GM19043 (cell line): ENCODE measurements around the gene CARD9.
"Not testable (repeated sequence)": the region's sequence is repeated elsewhere in the genome, so short reads cannot be mapped to it uniquely, and the experiment has no call there.

Source experiments
- ATAC-seq: cut with Tn5 transposase; IDR thresholded peaks from one replicate; pipeline ENCODE4 v1.9.1; 2021; ENCODE audit warnings: low read depth; ENCODE audit not compliant: unreplicated experiment

Gene CARD9, protein sequence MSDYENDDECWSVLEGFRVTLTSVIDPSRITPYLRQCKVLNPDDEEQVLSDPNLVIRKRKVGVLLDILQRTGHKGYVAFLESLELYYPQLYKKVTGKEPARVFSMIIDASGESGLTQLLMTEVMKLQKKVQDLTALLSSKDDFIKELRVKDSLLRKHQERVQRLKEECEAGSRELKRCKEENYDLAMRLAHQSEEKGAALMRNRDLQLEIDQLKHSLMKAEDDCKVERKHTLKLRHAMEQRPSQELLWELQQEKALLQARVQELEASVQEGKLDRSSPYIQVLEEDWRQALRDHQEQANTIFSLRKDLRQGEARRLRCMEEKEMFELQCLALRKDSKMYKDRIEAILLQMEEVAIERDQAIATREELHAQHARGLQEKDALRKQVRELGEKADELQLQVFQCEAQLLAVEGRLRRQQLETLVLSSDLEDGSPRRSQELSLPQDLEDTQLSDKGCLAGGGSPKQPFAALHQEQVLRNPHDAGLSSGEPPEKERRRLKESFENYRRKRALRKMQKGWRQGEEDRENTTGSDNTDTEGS

GRCh38 chr9:136373300-136374182 is at the start of gene CARD9:
Gene CARD9, minus strand, starts transcription at chr9:136373669. Its CDS starts 1,591 bp downstream, at chr9:136372078.
- ATAC-seq, result peak; percentile 55

DNA sequence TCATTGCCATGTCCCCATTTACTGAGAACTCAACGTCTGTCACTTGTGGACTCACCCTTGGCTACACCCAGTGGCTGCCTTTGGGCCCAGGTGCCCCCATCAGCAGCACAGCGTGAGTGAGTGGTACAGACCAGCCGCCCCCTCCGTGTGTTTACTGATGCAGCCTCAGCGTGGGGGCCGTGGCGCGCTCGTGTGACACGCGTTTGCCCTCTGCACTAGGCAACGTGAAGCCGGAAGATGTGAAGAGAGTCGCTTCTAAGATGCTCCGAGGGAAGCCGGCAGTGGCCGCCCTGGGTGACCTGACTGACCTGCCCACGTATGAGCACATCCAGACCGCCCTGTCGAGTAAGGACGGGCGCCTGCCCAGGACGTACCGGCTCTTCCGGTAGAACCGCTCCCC is 49.4 kb upstream of the CARD9 start:
- no peak for ATAC-seq

- ATAC-seq, result no peak
These were observed 48.3 kb upstream of the CARD9 start for GRCh38 chr9:136421791-136422190.

GRCh38 chr9:136419092-136419420 is 45.6 kb upstream of the CARD9 start:
- ATAC-seq, result no peak

- no peak for ATAC-seq
These were observed 45.0 kb upstream of the CARD9 start for GRCh38 chr9:136418182-136419091.

- no peak for ATAC-seq
These were observed 43.4 kb upstream of the CARD9 start for GRCh38 chr9:136416914-136417313.

DNA sequence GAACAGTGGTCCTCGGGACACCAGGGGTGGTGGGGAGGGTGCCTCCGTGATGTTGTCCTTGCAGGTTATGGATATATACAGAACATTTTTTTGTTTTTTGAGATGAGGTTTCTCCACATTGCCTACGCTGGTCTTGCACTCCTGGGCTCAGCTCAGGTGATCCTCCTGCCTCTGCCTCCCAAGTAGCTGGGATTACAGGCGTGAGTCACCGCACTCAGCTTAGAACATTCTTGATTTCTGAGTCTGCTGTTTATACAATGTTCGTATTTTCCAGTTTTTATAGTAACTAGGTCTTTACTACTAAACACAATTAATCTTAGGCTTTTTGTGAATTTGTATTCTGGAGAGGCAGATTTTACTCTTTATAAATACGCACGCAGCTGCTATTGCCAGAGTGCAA is 43.0 kb upstream of the CARD9 start:
- no peak for ATAC-seq

DNA sequence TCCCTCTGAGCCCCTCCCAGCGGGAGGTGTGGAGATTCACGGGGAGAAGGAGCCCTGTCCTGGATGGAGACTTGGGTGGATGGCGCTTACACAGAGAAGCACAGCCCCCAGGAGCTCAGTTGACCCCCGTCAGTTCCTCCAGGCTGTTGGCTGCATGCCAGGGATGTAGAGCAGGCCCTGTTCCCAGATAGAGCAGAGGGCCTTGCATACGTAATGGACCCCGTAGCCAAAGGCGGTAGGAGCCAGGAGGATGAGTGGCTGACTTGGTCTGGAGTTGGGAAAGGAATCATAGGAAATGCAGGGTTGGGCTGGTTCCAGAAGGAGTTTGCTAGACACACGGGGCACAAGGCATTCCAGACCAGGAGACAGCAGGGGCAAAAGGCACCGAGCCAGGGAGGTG is 39.5 kb upstream of the CARD9 start:
- no peak for ATAC-seq

DNA sequence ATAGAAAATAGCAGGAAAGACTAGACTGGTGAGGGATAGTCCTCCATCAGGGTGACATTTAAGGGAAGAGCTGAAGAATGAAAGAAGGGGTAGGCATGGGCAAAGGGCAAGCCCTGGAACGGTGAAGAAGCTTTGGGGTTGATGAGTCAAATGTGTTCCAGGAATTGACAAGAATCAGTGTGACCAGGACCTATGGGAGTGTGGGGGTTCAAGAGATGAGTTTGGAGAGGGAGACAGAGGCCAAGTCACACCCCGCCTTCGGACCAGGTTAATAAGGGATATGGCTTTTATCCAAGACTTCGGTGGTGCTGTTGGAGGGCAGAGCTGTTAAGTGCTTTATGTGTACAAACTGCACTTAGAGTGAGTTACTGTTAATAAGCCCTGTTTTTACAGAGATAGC is 37.9 kb upstream of the CARD9 start:
- ATAC-seq, result no peak

DNA sequence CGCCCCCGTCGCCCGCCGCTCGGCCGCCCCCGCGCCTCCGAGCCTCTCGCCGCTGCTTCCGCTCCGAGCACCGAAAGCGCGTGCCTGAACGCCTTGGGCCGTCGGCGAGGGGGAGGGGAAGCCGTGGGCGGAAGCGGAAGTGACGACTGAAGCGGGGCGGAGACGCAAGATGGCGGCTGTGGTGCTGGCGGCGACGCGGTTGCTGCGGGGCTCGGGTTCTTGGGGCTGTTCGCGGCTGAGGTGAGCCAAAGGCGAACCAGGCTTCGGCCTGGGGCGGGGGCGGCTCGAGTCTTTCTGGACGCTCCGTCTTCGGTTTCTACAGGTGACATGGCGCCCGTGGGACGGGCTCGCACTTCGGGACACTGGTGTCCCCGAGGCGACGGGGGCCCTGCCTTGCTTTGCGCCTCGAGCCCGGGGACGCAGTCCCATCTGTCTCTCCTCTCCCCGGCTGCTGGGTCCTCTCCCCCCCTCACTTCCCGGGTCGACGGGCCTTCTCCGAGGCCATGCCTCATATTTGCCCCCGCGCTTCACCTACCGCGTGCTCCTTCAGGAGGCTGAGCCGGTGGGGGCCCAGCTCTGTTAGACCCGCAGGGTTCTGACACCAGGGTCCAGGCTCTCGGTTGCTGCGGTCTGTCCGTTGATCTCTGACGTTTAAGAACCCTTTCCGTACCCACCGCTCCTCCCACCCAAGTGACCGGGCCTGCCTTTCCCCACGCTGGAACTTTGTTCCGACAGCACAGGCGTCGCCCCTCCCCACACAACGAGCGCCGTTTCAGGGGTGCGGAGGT is 37.2 kb upstream of the CARD9 start, which contains the start of the genes ENTR1 and PMPCA:
ENTR1 (minus strand) TSS at position 115 of the 788 bp plus-strand sequence. CDS start 217 bp downstream, outside the sequence.
PMPCA (plus strand) TSS at position 159 of the 788 bp plus-strand sequence; CDS start at position 170, 11 bp downstream.
- ATAC-seq, result peak; percentile 78

- ATAC-seq, result peak; percentile 15
These were observed 36.3 kb upstream of the CARD9 start for GRCh38 chr9:136409557-136410455.

DNA sequence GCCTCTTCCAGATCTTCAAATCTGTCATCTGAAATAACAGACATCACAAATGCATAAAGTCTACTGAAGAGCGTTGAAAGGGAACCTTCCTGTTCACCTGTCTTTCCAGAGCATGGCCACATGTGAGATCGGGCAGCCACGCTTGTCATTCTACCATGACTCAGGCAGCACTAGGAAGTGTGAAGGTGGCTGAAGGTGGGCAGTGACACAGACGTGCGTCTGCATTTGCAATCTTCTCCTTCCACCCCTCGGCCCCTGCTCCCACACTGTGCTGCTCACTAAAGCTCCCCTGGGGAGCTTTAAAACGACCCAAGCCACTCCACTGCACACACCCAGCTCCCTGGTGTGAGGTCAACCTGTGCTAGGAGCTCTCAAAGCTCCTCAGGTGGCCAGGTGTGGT is 34.4 kb upstream of the CARD9 start:
- ATAC-seq, result no peak

DNA sequence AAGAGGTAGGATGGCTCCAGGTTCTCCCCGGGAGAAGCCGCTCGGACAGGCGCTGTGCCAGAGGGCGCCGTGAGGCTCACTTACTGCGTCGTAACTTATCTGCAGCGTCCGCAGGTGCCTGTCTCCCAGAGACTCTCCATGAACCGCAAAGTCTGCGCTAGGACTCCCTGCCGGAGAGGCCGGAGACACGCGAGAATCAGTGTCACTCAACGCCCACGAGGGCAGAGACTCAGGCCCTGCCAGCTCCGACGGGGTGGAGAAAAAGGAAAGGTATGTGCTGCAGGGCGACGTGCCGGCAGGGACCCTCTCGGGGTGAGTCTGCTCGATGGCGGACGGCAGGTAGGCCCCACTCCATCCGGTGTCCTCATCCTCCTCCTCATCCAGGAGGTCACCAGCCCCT is 33.6 kb upstream of the CARD9 start:
- ATAC-seq, result not testable (repeated sequence)

DNA sequence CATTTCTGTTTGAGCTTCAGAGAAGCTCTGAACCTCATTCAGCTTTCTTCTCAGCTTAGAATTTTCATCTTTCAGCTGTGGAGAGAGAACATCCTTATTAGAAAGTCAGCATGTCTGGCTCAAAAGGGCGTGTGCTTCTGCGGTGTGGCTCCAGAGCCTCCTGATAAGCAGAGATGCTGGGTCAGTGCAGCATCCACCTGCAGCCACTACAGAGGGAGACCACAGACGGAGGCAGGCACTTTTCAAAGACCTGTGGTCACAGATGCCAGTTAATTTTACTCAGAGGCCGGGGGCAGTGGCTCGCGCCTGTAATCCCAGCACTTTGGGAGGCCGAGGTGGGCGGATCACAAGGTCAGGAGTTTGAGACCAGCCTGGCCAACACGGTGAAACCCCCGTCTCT is 32.4 kb upstream of the CARD9 start:
- not testable (repeated sequence) for ATAC-seq

DNA sequence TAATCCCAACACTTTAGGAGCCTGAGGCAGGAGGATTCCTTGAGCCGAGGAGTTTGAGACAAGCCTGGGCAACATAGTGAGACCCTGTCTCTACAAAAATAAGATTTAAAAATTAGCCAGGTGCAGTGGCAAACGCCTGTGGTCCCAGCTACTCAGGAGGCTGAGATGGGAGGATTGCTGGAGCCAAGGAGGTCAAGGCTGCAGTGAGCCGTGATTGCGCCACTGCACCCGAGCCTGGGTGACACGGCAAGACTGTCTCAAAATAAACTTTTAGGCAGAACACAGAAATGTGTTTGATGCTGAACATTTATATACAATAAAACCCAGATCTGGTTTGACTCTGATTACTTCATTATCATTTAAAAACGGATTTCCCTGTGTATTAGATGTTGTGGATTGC is 32.0 kb upstream of the CARD9 start:
- ATAC-seq, result no peak

GRCh38 chr9:136404801-136405136 is 31.3 kb upstream of the CARD9 start:
- ATAC-seq, result no peak

DNA sequence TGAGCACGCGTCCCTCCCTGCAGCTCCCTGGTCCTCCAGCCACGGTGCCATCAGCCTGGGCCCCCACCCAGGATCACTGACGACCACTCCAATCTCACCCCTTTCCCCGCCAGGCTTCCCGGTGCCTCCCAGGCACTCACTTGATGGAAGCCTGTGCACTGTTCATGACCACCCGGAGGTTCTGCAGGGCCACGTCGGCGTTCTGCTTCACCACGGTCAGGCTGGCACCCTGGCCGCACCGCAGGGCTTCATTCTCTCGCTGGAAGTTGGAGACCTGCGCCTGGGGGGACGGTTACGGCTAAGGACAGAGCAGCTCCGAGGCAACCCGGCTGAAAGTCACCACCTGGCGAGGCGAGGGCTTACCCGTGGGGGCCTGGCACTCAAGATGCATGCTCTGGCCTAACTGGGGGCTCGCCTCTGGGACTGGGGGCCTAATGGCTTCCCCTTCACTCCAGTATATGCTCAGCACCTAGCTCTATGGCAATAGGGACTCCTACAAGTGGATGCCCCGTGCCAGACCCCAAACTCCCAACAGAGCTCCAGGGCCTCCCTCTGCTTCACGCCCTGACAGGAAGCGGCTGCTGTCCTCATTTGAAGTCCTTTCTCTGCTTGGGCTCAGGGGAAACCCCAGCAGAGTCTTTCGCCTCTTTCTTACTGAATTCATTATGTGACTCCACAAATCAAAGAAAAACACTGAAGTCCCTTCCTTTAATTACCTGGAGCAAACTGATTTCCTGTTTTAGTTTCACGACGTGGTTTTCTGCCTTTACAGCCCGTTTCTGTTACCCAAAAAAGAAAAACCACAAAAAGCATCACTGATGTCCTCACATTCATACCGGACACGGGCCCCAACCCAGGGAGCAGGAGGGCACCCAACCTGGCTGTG is 30.7 kb upstream of the CARD9 start:
- ATAC-seq, result no peak

- no peak for ATAC-seq
These were observed 30.1 kb upstream of the CARD9 start for GRCh38 chr9:136403538-136403914.
